ENCODE results near the gene IGSF22.

IGSF22 gene

GRCh38 chr11:18743365-18743764 lies 17.4 kb upstream of the IGSF22 start:
- DNase-seq, result no peak

- no peak for DNase-seq
Observed at GRCh38 chr11:18741783-18742182, 15.8 kb upstream of the IGSF22 start.

GRCh38 chr11:18739685-18740084 lies 13.7 kb upstream of the IGSF22 start:
- no peak for DNase-seq

- DNase-seq, result no peak
Observed at GRCh38 chr11:18737642-18738041, 11.7 kb upstream of the IGSF22 start.

- no peak for DNase-seq
Observed at GRCh38 chr11:18736590-18737148, 10.7 kb upstream of the IGSF22 start.

GRCh38 chr11:18733202-18733601 lies 7.2 kb upstream of the IGSF22 start:
- DNase-seq, result no peak

GRCh38 chr11:18731949-18732821 lies 6.2 kb upstream of the IGSF22 start:
- DNase-seq, result peak; percentile 80

- DNase-seq, result no peak
Observed at GRCh38 chr11:18731441-18731840, 5.5 kb upstream of the IGSF22 start.

- no peak for DNase-seq
Observed at GRCh38 chr11:18730020-18730419, 4.0 kb upstream of the IGSF22 start.

GRCh38 chr11:18729426-18729825 lies 3.4 kb upstream of the IGSF22 start:
- DNase-seq, result no peak

GRCh38 chr11:18728658-18729057 lies 2.7 kb upstream of the IGSF22 start:
- no peak for DNase-seq

GRCh38 chr11:18727479-18728236 lies 1.7 kb upstream of the IGSF22 start:
- DNase-seq, result peak; percentile 55

- DNase-seq, result no peak
Observed at GRCh38 chr11:18723991-18724390, 2.0 kb downstream of the IGSF22 start.

- DNase-seq, result no peak
Observed at GRCh38 chr11:18722293-18722637, 3.7 kb downstream of the IGSF22 start.

GRCh38 chr11:18721561-18722292 lies 4.3 kb downstream of the IGSF22 start:
- DNase-seq, result peak; percentile 52

- DNase-seq, result peak; percentile 88
Observed at GRCh38 chr11:18720808-18721560, 5.0 kb downstream of the IGSF22 start.

- DNase-seq, result no peak
Observed at GRCh38 chr11:18720091-18720807, 5.7 kb downstream of the IGSF22 start.

- DNase-seq, result no peak
Observed at GRCh38 chr11:18715476-18715875, 10.5 kb downstream of the IGSF22 start.

- no peak for DNase-seq
Observed at GRCh38 chr11:18714443-18714780, 11.6 kb downstream of the IGSF22 start.

- DNase-seq, result no peak
Observed at GRCh38 chr11:18713646-18714442, 12.1 kb downstream of the IGSF22 start.

GRCh38 chr11:18710545-18710944 lies 15.4 kb downstream of the IGSF22 start:
- no peak for DNase-seq

Measured in activated CD8-positive, alpha-beta memory T cell treated with anti-CD3 and anti-CD28 coated beads, Interleukin-2, amount 50 U/mL, for 4 hours (primary cell).